K562 (cell line): Measurements from ENCODE around the gene HSPB7.

ENCODE experiments used
- ARID4B ChIP-seq: sonication (generic); formaldehyde crosslinking; IDR thresholded peaks from 2 replicates; pipeline ENCODE4 v1.8.0; 2022; ENCODE audit warnings: mild to moderate bottlenecking, missing genetic modification reagents
- CTCF ChIP-seq, 3 experiments: IDR thresholded peaks in 2 of 3; conservative IDR thresholded peaks in 1 of 3; 2 replicates each; pipeline ENCODE4 v1.5.1; 2011 to 2012; ENCODE audit warnings: low read length in 3 of 3, mild to moderate bottlenecking in 3 of 3, control low read depth in 2 of 3, improper control_type of control experiment in 1 of 3, inconsistent platforms in 1 of 3, low read depth in 1 of 3, mixed read lengths in 1 of 3, moderate library complexity in 1 of 3; ENCODE audit not compliant: insufficient read depth in 2 of 3
- HCFC1 ChIP-seq: IDR thresholded peaks from 2 replicates; pipeline ENCODE4 v1.6.1; 2012; ENCODE audit warnings: low read depth, low read length, improper control_type of control experiment
- NFYB ChIP-seq: IDR thresholded peaks from 2 replicates; pipeline ENCODE4 v1.6.1; 2011; ENCODE audit warnings: mild to moderate bottlenecking, moderate library complexity; ENCODE audit not compliant: insufficient read length; ENCODE audit errors: extremely low read depth
- SMARCA4 ChIP-seq: fragments of 450-650 bp; IDR thresholded peaks from 2 replicates; pipeline ENCODE4 v1.6.1; 2016
- TFAM ChIP-seq: fragments of 250-450 bp; sonication (Bioruptor Pico); conservative IDR thresholded peaks from 2 replicates; pipeline ENCODE4 v1.5.0; 2021; ENCODE audit warnings: mild to moderate bottlenecking, moderate library complexity
- UBTF ChIP-seq, 2 experiments: IDR thresholded peaks; 2 replicates each; pipeline ENCODE4 v1.6.1; 2012; ENCODE audit warnings: improper control_type of control experiment in 2 of 2, low read depth in 2 of 2, low read length in 2 of 2, borderline replicate concordance in 1 of 2
- ZNF766 ChIP-seq: fragments of 200-800 bp; sonication (Bioruptor generic); conservative IDR thresholded peaks from 2 replicates; pipeline ENCODE4 v1.6.1; 2016; ENCODE audit warnings: missing genetic modification characterization, missing compliant biosample characterization
- TF ChIP-seq, protein P1 (sequence below), 2 experiments: fragments of 450-650 bp; conservative IDR thresholded peaks; 2 replicates each; pipeline ENCODE4 v1.6.1; 2017; ENCODE audit warnings: mild to moderate bottlenecking in 2 of 2, moderate library complexity in 2 of 2

GRCh38 chr1:16013220-16013907, 4.5 kb downstream of the HSPB7 start:
- TF ChIP-seq CTCF (IDR thresholded peaks at IDR 0.05 in 2 of 3, conservative IDR thresholded peaks at IDR 0.05 in 1 of 3; ENCODE audit: insufficient read depth in 2 of 3, low read depth in 1 of 3, low read length in 3 of 3) (no peak), ARID4B (no peak; the same call in 1 of the 2 replicates), SMARCA4 (peak; percentile 82), HCFC1 (no peak), TFAM (CRISPR knock-in tag) (no peak), UBTF (IDR thresholded peaks at IDR 0.05; ENCODE audit: borderline replicate concordance in 1 of 2, low read depth in 2 of 2, low read length in 2 of 2) (no peak), ZNF766 (CRISPR knock-in tag) (no peak), NFYB (no peak)
- TF ChIP-seq, protein P1, sequence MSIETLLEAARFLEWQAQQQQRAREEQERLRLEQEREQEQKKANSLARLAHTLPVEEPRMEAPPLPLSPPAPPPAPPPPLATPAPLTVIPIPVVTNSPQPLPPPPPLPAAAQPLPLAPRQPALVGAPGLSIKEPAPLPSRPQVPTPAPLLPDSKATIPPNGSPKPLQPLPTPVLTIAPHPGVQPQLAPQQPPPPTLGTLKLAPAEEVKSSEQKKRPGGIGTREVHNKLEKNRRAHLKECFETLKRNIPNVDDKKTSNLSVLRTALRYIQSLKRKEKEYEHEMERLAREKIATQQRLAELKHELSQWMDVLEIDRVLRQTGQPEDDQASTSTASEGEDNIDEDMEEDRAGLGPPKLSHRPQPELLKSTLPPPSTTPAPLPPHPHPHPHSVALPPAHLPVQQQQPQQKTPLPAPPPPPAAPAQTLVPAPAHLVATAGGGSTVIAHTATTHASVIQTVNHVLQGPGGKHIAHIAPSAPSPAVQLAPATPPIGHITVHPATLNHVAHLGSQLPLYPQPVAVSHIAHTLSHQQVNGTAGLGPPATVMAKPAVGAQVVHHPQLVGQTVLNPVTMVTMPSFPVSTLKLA (conservative IDR thresholded peaks at IDR 0.05) = peak in 1 of 2 experiments; percentile 35; a peak in 1 of 4 replicates
